Activated naive CD8-positive, alpha-beta T cell treated with anti-CD3 and anti-CD28 coated beads, Interleukin-2, amount 50 U/mL, for 16 hours (primary cell): ENCODE results near the gene TSHR.
"Not testable (repeated sequence)": the region's sequence is repeated elsewhere in the genome, so short reads cannot be mapped to it uniquely, and the experiment has no call there.

Experiments used
- DNase-seq: peaks from one replicate; pipeline ENCODE4 v3.0.0-alpha.2; 2020; ENCODE audit warnings: low read depth, low spot score

The TSHR gene

GRCh38 chr14:80996049-80996901 is 40.9 kb downstream of the TSHR start:
- no peak for DNase-seq

GRCh38 chr14:81001447-81001846 is 46.0 kb downstream of the TSHR start:
- no peak for DNase-seq

GRCh38 chr14:81004575-81004974 is 49.2 kb downstream of the TSHR start:
- no peak for DNase-seq

- no peak for DNase-seq
These were observed 50.3 kb downstream of the TSHR start for GRCh38 chr14:81005540-81006228.

- no peak for DNase-seq
These were observed 50.8 kb downstream of the TSHR start for GRCh38 chr14:81006266-81006665.

GRCh38 chr14:81007131-81007530 is 51.7 kb downstream of the TSHR start:
- no peak for DNase-seq

GRCh38 chr14:81009346-81009745 is 53.9 kb downstream of the TSHR start:
- DNase-seq, result no peak

GRCh38 chr14:81018251-81018650 is 62.8 kb downstream of the TSHR start:
- DNase-seq, result no peak

GRCh38 chr14:81018684-81019083 is 63.3 kb downstream of the TSHR start:
- no peak for DNase-seq

- DNase-seq, result not testable (repeated sequence)
These were observed 63.7 kb downstream of the TSHR start for GRCh38 chr14:81019113-81019512.

- DNase-seq, result no peak
These were observed 67.8 kb downstream of the TSHR start for GRCh38 chr14:81023095-81023710.

- DNase-seq, result no peak
These were observed 73.0 kb downstream of the TSHR start for GRCh38 chr14:81028461-81028860.

- DNase-seq, result no peak
These were observed 76.1 kb downstream of the TSHR start for GRCh38 chr14:81031488-81031887.

- no peak for DNase-seq
These were observed 78.3 kb downstream of the TSHR start for GRCh38 chr14:81033698-81034240.

GRCh38 chr14:81042438-81042837 is 87.0 kb downstream of the TSHR start:
- DNase-seq, result no peak

- no peak for DNase-seq
These were observed 96.1 kb downstream of the TSHR start for GRCh38 chr14:81051547-81051946.

- not testable (repeated sequence) for DNase-seq
These were observed 98.6 kb downstream of the TSHR start for GRCh38 chr14:81054057-81054456.

GRCh38 chr14:81055971-81056370 is 100.5 kb downstream of the TSHR start:
- no peak for DNase-seq

GRCh38 chr14:81062380-81062779 is 107.0 kb downstream of the TSHR start:
- no peak for DNase-seq

GRCh38 chr14:81062816-81063215 is 107.4 kb downstream of the TSHR start:
- DNase-seq, result no peak

GRCh38 chr14:81066672-81067071 is 111.3 kb downstream of the TSHR start:
- DNase-seq, result no peak

- no peak for DNase-seq
These were observed 111.7 kb downstream of the TSHR start for GRCh38 chr14:81067156-81067555.
